Measurements from ENCODE around the gene DNAAF8. TPM values are rescaled to one million over a fixed set of nuclear protein-coding genes. Genes with fewer than 3 reads are reported as not detected.

The DNAAF8 gene
- 0.06 and 0.25 TPM in 2 replicates for total RNA-seq (2014; rRNA removed; shearing (Covaris generic))

DNA sequence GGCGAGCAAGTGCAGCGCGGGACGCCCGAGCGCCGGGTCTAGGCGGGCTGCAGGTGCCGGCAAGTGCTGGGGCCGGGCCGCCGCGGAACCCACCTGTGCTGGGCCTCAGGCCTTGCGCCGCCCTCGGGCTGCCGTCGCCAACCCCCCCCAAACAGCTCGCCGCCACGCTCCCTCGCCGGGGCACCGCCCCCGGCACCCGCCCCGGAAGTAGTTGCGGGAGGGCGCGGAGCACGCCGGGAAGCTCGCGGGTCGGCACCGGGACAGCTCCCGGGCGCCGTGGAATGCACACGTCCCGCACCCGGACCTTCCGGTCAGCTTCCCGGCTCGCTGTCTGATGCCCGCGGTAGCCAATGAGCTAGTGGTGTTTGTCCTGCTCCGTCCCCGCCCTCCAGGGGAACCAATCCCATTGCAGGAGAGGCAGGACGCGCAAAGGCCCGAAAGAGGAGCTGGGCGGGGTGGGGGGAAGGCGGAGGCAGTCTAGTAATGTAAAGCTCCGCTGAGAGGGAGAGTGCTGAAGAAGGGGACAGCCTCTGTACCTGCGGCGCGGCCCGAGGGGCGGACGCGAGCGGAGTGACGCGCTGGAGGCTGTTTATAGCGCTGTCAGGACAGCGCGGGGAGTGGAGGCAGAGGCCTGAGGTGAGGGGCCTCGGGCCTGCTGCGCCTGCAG lies at the start of gene DNAAF8, which contains the start of gene ANKS3:
TSS of gene DNAAF8 (plus strand) at position 475 of the 667 bp plus-strand sequence. CDS start 1,978 bp downstream, outside the sequence.
TSS of gene ANKS3 (minus strand) at position 209 of the 667 bp plus-strand sequence. CDS start 4,122 bp downstream, outside the sequence.
- Histone ChIP-seq H3K27ac (peak within 1 kb of the TSS; percentile 19; the same call in 1 of the 2 replicates), H3K36me3 (peaks cover 4% of the 10 kb centered on the region; the same call in 1 of the 2 replicates), H3K27me3 (no peaks in the 10 kb centered on the region), H3K4me1 (peaks cover 3% of the 10 kb centered on the region; the same call in 1 of the 2 replicates), H3K9me3 (replicated peaks) (no peaks in the 10 kb centered on the region), H3K4me3 (peak within 1 kb of the TSS; percentile 79)
- peak; percentile 95 to 96 for DNase-seq

GRCh38 chr16:4684763-4685162 lies 49.6 kb upstream of the DNAAF8 start:
- Histone ChIP-seq H3K4me3 (no peak overlapping the region), H3K27ac (no peak overlapping the region), H3K9me3 (replicated peaks) (no peaks in the 10 kb centered on the region), H3K36me3 (no peaks in the 10 kb centered on the region), H3K27me3 (no peaks in the 10 kb centered on the region), H3K4me1 (no peaks in the 10 kb centered on the region)
- DNase-seq: no peak

GRCh38 chr16:4685292-4685691 lies 49.0 kb upstream of the DNAAF8 start:
- H3K9me3 ChIP-seq (replicated peaks): no peaks in the 10 kb centered on the region
- H3K27me3 ChIP-seq: no peaks in the 10 kb centered on the region
- no peak overlapping the region for H3K4me3 ChIP-seq
- no peaks in the 10 kb centered on the region for H3K4me1 ChIP-seq
- no peaks in the 10 kb centered on the region for H3K36me3 ChIP-seq
- no peak for DNase-seq
- H3K27ac ChIP-seq: no peak overlapping the region

GRCh38 chr16:4685776-4686496 lies 48.4 kb upstream of the DNAAF8 start:
- DNase-seq: no peak
- no peaks in the 10 kb centered on the region for H3K36me3 ChIP-seq
- H3K27ac ChIP-seq: no peak overlapping the region
- no peaks in the 10 kb centered on the region for H3K9me3 ChIP-seq (replicated peaks)
- H3K4me1 ChIP-seq: no peaks in the 10 kb centered on the region
- no peaks in the 10 kb centered on the region for H3K27me3 ChIP-seq
- no peak overlapping the region for H3K4me3 ChIP-seq

GRCh38 chr16:4686497-4687210 lies 47.7 kb upstream of the DNAAF8 start:
- H3K27me3 ChIP-seq: no peaks in the 10 kb centered on the region
- H3K36me3 ChIP-seq: no peaks in the 10 kb centered on the region
- H3K4me1 ChIP-seq: no peaks in the 10 kb centered on the region
- no peak overlapping the region for H3K27ac ChIP-seq
- no peak for DNase-seq
- no peak overlapping the region for H3K4me3 ChIP-seq
- no peaks in the 10 kb centered on the region for H3K9me3 ChIP-seq (replicated peaks)

DNA sequence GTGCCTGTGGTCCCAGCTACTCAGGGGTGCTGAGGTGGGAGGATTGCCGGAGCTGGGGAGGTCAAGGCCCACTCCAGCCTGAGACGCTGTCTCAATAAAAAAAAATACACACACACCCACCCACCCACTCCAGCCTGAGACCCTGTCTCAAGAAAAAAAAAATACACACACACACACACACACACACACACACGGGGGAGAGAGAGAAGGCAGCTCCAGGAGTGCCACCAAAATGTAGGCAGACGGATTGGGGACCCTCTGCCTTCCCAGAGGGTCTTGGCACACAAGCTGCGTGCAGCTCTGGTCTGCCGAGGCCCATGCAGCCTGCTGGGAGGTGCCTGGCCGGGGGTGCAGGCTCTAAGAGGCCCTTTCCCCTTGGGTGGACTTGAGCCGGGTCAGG lies 46.9 kb upstream of the DNAAF8 start:
- no peaks in the 10 kb centered on the region for H3K27me3 ChIP-seq
- H3K9me3 ChIP-seq (replicated peaks): no peaks in the 10 kb centered on the region
- no peaks in the 10 kb centered on the region for H3K36me3 ChIP-seq

DNA sequence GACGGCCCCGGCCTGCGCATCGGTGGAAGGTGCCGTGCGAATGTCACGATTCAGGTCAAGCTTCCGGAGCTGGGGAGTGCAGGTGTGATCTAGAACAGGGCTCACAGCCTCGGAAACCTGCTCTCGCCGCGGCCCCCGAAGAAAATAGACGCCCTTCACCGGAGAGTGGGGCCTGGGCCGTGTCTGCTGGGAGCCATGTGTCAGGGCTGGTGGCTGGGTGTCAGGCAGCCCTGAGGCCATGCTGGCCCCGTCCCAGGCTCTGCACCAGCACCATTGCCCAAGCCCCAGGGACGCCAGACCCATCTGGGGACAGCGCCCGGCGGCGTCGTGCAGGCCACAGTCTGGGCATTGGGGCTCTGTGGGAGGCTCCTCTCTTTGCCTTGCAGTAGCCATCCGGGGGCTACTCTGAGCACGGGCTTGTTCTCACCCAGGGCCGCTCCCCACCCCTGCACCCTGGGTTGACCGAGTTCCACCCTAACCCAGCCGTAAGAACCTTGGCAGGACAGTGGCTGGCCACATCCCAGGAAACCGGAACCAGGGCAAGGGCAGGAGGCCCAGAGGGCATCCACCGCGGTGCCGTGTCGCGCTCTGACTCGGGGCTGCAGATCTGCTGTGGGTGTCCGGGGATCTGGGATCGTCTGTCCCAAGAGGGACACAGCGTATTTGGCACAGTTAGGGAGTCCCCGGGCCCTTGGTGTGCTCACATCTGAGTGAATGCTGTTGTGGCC lies 46.2 kb upstream of the DNAAF8 start:
- no peak for DNase-seq
- no peaks in the 10 kb centered on the region for H3K27me3 ChIP-seq
- H3K4me1 ChIP-seq: no peaks in the 10 kb centered on the region
- no peaks in the 10 kb centered on the region for H3K36me3 ChIP-seq
- H3K4me3 ChIP-seq: no peak overlapping the region
- no peaks in the 10 kb centered on the region for H3K9me3 ChIP-seq (replicated peaks)
- H3K27ac ChIP-seq: no peak overlapping the region

More for the DNA sequence above, 46.9 kb upstream of the DNAAF8 start:
- DNase-seq: no peak
- Histone ChIP-seq H3K27ac (no peak overlapping the region), H3K4me1 (no peaks in the 10 kb centered on the region), H3K4me3 (no peak overlapping the region)

- H3K9me3 ChIP-seq (replicated peaks): no peaks in the 10 kb centered on the region
- H3K4me3 ChIP-seq: no peak overlapping the region
- H3K27ac ChIP-seq: no peak overlapping the region
- no peaks in the 10 kb centered on the region for H3K27me3 ChIP-seq
- no peaks in the 10 kb centered on the region for H3K4me1 ChIP-seq
- no peak for DNase-seq
- H3K36me3 ChIP-seq: no peaks in the 10 kb centered on the region
Measured at GRCh38 chr16:4688674-4689045, 45.7 kb upstream of the DNAAF8 start.

GRCh38 chr16:4689091-4689671 lies 45.2 kb upstream of the DNAAF8 start:
- H3K4me3 ChIP-seq: no peak overlapping the region
- H3K27ac ChIP-seq: no peak overlapping the region
- H3K9me3 ChIP-seq (replicated peaks): no peaks in the 10 kb centered on the region
- H3K36me3 ChIP-seq: no peaks in the 10 kb centered on the region
- no peaks in the 10 kb centered on the region for H3K27me3 ChIP-seq
- DNase-seq: no peak
- H3K4me1 ChIP-seq: no peaks in the 10 kb centered on the region

DNA sequence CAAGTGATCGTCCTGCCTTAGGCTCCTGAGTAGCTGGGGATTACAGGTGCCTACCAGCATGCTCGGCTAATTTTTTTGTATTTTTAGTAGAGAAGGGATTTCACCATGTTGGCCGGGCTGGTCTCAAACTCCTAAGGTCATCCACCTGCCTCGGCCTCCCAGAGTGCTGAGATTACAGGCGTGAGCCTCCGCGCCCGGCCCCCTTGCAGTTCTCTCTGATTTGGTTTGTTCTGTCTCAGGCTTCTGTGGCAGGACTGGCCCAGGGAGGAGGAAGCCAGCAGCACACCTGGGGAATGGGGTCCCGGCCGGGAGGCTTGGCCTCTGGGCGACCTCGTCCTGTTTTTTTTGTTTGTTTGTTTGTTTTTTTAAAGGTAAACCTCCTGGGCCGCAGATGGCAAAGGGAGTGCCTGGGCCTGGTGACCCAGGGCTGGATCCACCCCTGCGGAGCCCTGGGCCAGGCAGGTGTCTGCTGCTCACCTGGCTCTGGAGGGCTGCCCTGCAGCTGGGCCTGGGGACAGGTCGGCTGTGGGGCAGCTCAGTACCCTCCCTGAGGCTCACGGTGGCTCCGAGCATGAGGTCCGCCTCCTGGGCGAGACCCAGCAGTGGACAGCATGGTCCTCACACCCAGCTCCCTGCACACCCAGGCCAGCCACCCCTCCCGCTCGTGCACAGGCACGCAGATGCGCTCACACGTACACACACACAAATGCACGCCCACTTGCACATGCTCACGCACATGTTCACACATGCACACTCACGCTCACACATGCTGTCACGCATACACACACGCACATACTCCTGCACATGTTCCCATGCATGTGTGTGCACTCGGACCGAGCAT lies 44.3 kb upstream of the DNAAF8 start:
- H3K36me3 ChIP-seq: no peaks in the 10 kb centered on the region
- H3K27ac ChIP-seq: no peak overlapping the region
- no peaks in the 10 kb centered on the region for H3K4me1 ChIP-seq
- H3K4me3 ChIP-seq: no peak overlapping the region
- DNase-seq: no peak
- no peaks in the 10 kb centered on the region for H3K27me3 ChIP-seq
- H3K9me3 ChIP-seq (replicated peaks): no peaks in the 10 kb centered on the region

GRCh38 chr16:4690946-4691665 lies 43.2 kb upstream of the DNAAF8 start:
- no peaks in the 10 kb centered on the region for H3K9me3 ChIP-seq (replicated peaks)
- H3K27ac ChIP-seq: no peak overlapping the region
- no peak overlapping the region for H3K4me3 ChIP-seq
- DNase-seq: no peak
- H3K36me3 ChIP-seq: peaks cover 5% of the 10 kb centered on the region
- H3K4me1 ChIP-seq: no peaks in the 10 kb centered on the region
- H3K27me3 ChIP-seq: no peaks in the 10 kb centered on the region

- H3K9me3 ChIP-seq (replicated peaks): no peaks in the 10 kb centered on the region
- peaks cover 5% of the 10 kb centered on the region for H3K36me3 ChIP-seq
- H3K27ac ChIP-seq: no peak overlapping the region
- no peak overlapping the region for H3K4me3 ChIP-seq
- no peak for DNase-seq
- no peaks in the 10 kb centered on the region for H3K4me1 ChIP-seq
- no peaks in the 10 kb centered on the region for H3K27me3 ChIP-seq
Measured at GRCh38 chr16:4691666-4692412, 42.5 kb upstream of the DNAAF8 start.

Measured in SJCRH30 (cell line).